HUES6 (cell line): ENCODE results near the gene CNTNAP2.
"Not testable (repeated sequence)": the region's sequence is repeated elsewhere in the genome, so short reads cannot be mapped to it uniquely, and the experiment has no call there.

ENCODE experiments used
- H3K27ac ChIP-seq: 2 replicates; pipeline ENCODE4 v1.7.0; 2013; ENCODE audit warnings: low read depth, mild to moderate bottlenecking, low read length, inconsistent platforms
- H3K27me3 ChIP-seq: 2 replicates; pipeline ENCODE4 v1.6.1; 2013; ENCODE audit warnings: low read length; ENCODE audit not compliant: control insufficient read depth, insufficient read depth
- H3K36me3 ChIP-seq: 2 replicates; pipeline ENCODE4 v1.6.1; 2013; ENCODE audit warnings: low read length; ENCODE audit not compliant: control insufficient read depth, insufficient read depth
- H3K4me1 ChIP-seq: 2 replicates; pipeline ENCODE4 v1.6.1; 2013; ENCODE audit warnings: low read length; ENCODE audit not compliant: control insufficient read depth, insufficient read depth
- H3K4me3 ChIP-seq: 2 replicates; pipeline ENCODE4 v1.5.1; 2013; ENCODE audit warnings: low read depth, low read length
- H3K9ac ChIP-seq: one replicate; pipeline ENCODE4 v1.6.1; 2013; ENCODE audit warnings: mild to moderate bottlenecking, low read length
- H3K9me3 ChIP-seq: 2 replicates; pipeline ENCODE4 v1.6.1; 2013; ENCODE audit warnings: low read depth, low read length; ENCODE audit not compliant: control insufficient read depth, insufficient read depth

The CNTNAP2 gene

GRCh38 chr7:148410905-148411304, 2294.3 kb downstream of the CNTNAP2 start:
- no peak overlapping the region for H3K9ac ChIP-seq
- no peak overlapping the region for H3K27ac ChIP-seq
- peaks cover 41% of the 10 kb centered on the region for H3K36me3 ChIP-seq
- H3K27me3 ChIP-seq = no peaks in the 10 kb centered on the region
- H3K4me1 ChIP-seq = peaks cover 4% of the 10 kb centered on the region; the same call in 1 of the 2 replicates
- H3K4me3 ChIP-seq = no peak overlapping the region
- H3K9me3 ChIP-seq = no peaks in the 10 kb centered on the region

DNA sequence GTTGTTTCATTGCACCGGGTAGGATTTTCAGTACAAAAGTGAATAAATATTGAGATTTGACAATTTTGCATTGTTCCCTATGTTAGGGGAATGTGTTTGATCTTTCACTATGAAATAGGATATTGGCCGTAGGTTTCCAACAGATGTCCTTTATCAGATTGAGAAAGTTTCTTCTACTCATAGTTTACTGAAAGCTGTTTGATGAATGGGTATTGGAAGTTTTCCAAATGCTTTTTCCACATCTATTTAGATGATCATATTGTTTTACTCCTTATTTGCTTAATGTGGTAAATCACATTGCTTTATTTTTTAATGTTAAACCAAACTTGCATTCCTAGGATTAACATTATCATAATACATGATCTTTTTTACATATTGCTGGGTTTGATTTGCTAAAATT, 2296.1 kb downstream of the CNTNAP2 start:
- Histone ChIP-seq H3K4me1 (peaks cover 4% of the 10 kb centered on the region; the same call in 1 of the 2 replicates), H3K9ac (no peak overlapping the region), H3K36me3 (peaks cover 57% of the 10 kb centered on the region), H3K27me3 (no peaks in the 10 kb centered on the region), H3K27ac (no peak overlapping the region), H3K9me3 (no peaks in the 10 kb centered on the region), H3K4me3 (no peak overlapping the region)

- Histone ChIP-seq H3K9me3 (peaks cover 22% of the 10 kb centered on the region), H3K4me1 (no peaks in the 10 kb centered on the region), H3K4me3 (no peak overlapping the region), H3K27ac (no peak overlapping the region), H3K36me3 (peaks cover 48% of the 10 kb centered on the region), H3K9ac (no peak overlapping the region), H3K27me3 (no peaks in the 10 kb centered on the region)
These were observed 2303.5 kb downstream of the CNTNAP2 start for GRCh38 chr7:148419856-148420832.

DNA sequence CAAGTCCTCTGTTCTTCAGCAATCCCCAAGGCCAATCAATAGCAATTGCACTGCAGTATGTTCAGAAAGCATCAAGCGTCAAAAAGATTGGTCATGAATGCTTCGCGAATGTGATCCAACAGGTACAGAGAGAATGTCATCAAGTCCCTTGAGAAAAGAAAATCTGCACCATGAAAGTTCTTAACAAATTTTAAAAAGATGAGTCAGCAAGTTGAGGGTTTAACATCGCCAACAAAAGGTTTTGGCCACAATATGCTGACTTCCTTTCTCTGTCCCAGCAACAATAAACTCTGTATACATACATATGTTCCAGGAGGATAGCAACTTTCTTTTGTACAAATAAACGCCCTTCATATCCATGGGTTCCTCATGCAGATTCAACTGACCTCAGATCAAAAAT, 2305.4 kb downstream of the CNTNAP2 start:
- H3K27me3 ChIP-seq = no peaks in the 10 kb centered on the region
- no peaks in the 10 kb centered on the region for H3K4me1 ChIP-seq
- peaks cover 26% of the 10 kb centered on the region for H3K9me3 ChIP-seq
- peaks cover 30% of the 10 kb centered on the region for H3K36me3 ChIP-seq
- no peak overlapping the region for H3K4me3 ChIP-seq
- H3K27ac ChIP-seq = no peak overlapping the region
- H3K9ac ChIP-seq = no peak overlapping the region

DNA sequence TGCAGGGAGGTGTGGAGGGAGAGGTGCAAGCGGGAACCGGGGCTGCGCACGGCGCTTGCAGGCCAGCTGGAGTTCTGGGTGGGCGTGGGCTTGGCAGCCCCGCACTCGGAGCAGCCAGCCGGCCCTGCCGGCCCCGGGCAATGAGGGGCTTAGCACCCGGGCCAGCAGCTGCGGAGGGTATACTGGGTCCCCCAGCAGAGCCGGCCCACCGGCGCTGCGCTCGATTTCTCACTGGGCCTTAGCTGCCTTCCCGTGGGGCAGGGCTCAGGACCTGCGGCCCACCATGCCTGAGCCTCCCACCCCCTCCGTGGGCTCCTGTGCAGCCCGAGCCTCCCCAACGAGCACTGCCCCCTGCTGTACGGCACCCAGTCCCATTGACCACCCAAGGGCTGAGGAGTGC, 2309.8 kb downstream of the CNTNAP2 start:
- H3K9ac ChIP-seq, H3K36me3 ChIP-seq, H3K4me3 ChIP-seq, H3K27ac ChIP-seq, H3K27me3 ChIP-seq, H3K4me1 ChIP-seq: not testable (repeated sequence)
- peaks cover 26% of the 10 kb centered on the region for H3K9me3 ChIP-seq

GRCh38 chr7:148430690-148431089, 2314.1 kb downstream of the CNTNAP2 start:
- not testable (repeated sequence) for H3K9ac ChIP-seq, H3K4me1 ChIP-seq, H3K4me3 ChIP-seq, H3K36me3 ChIP-seq, H3K9me3 ChIP-seq, H3K27ac ChIP-seq, H3K27me3 ChIP-seq

DNA sequence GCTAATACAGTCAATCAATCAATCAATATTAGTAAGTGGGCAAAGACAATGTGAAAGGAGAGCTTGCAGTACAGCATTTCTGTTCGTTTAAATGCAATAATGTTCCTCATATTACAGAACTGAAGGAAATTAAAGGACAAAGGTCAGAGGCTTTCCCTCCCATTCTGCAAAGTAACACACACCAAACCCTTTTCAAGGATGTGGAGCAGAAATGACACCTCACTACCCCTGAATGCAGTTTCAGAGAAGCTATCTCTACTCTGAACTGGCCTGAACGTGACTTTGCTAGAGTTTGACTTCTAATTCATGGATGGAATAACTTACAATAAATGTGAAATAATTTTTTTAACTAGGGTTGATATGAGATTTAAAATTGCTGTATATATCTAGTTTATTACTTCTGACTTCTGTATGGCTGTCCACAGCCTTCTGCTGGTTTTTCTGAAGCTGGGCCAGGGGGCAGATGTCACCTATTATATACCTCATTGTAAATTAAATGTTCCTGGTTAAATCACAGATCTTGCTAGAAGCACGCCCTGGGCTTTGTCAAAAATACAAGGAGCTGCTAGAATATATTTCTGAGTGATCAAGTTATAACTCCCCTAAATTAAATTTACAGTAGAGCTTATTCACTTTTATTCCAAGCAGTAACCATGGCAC, 2317.1 kb downstream of the CNTNAP2 start:
- Histone ChIP-seq H3K4me3 (no peak overlapping the region), H3K36me3 (no peaks in the 10 kb centered on the region), H3K9ac (no peak overlapping the region), H3K9me3 (no peaks in the 10 kb centered on the region; the same call in 1 of the 2 replicates), H3K27me3 (no peaks in the 10 kb centered on the region), H3K4me1 (no peaks in the 10 kb centered on the region; the same call in 1 of the 2 replicates), H3K27ac (no peak overlapping the region)

DNA sequence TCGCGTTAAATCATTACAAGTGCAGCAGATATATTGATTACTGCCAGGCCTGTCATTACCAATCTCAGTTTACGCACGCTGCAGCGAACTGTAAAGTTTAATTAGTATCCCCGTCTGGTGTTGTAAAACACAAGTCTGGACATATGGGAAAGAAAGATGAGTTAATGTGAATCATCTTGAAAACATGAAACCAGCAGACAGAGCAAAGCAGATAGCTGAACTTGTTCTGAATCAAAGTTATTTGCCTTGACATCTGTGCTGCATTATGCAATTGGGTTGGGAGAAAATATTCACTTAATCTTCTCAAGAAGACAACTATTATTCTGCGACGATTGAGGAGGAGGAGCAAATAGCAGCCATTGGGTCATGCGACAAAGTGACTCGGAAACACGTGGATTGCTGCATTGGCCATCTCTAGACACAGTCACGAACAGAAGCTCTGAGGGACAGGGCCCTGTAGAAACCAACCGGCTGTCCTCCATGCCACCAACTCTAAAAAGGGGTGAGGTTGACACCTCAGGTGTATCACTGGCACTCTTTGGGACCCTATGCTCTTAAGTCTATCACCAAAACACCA, 2317.7 kb downstream of the CNTNAP2 start:
- no peak overlapping the region for H3K9ac ChIP-seq
- no peaks in the 10 kb centered on the region; the same call in 1 of the 2 replicates for H3K9me3 ChIP-seq
- no peaks in the 10 kb centered on the region for H3K36me3 ChIP-seq
- no peak overlapping the region for H3K27ac ChIP-seq
- H3K4me1 ChIP-seq = no peaks in the 10 kb centered on the region; the same call in 1 of the 2 replicates
- no peak overlapping the region for H3K4me3 ChIP-seq
- no peaks in the 10 kb centered on the region for H3K27me3 ChIP-seq

GRCh38 chr7:148434887-148435286, 2318.3 kb downstream of the CNTNAP2 start:
- Histone ChIP-seq H3K4me1 (no peaks in the 10 kb centered on the region; the same call in 1 of the 2 replicates), H3K9me3 (no peaks in the 10 kb centered on the region; the same call in 1 of the 2 replicates), H3K27me3 (no peaks in the 10 kb centered on the region), H3K27ac (no peak overlapping the region), H3K36me3 (no peaks in the 10 kb centered on the region), H3K4me3 (no peak overlapping the region), H3K9ac (no peak overlapping the region)

DNA sequence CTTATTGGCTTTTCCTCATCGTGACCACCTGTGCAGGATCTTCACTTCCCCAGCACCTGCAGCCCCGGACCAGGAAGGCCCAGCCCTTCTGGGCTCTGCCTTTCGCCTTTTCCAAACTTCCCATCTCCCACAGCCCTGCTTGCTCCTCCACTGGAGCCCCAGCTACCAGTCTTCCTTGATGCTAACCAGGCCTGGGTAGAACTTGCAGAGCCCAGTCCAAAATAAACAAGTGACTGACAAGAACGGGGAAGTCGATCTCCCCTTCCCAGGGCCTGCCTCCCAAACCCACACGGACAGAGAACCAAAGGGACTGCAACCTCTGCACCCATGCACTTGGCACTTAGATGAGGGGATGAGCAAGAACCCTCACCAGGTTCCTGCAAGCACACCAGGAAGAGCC, 2319.1 kb downstream of the CNTNAP2 start:
- no peaks in the 10 kb centered on the region; the same call in 1 of the 2 replicates for H3K9me3 ChIP-seq
- H3K4me3 ChIP-seq = no peak overlapping the region
- H3K4me1 ChIP-seq = no peaks in the 10 kb centered on the region; the same call in 1 of the 2 replicates
- H3K9ac ChIP-seq = no peak overlapping the region
- no peaks in the 10 kb centered on the region for H3K36me3 ChIP-seq
- H3K27ac ChIP-seq = no peak overlapping the region
- H3K27me3 ChIP-seq = no peaks in the 10 kb centered on the region

GRCh38 chr7:148436135-148436534, 2319.5 kb downstream of the CNTNAP2 start:
- Histone ChIP-seq H3K4me1 (no peaks in the 10 kb centered on the region; the same call in 1 of the 2 replicates), H3K36me3 (no peaks in the 10 kb centered on the region), H3K27ac (no peak overlapping the region), H3K9me3 (no peaks in the 10 kb centered on the region; the same call in 1 of the 2 replicates), H3K9ac (no peak overlapping the region), H3K27me3 (no peaks in the 10 kb centered on the region), H3K4me3 (no peak overlapping the region)
